HG03039 (cell line): ENCODE measurements around the gene DPYD.

Experiments used
- ATAC-seq: cut with Tn5 transposase; IDR thresholded peaks from one replicate; pipeline ENCODE4 v1.9.1; 2021; ENCODE audit warnings: mild to moderate bottlenecking, moderate library complexity; ENCODE audit not compliant: unreplicated experiment

DPYD gene

GRCh38 chr1:97630948-97631347 lies 289.9 kb downstream of the DPYD start:
- ATAC-seq, result no peak

GRCh38 chr1:97630281-97630680 lies 290.6 kb downstream of the DPYD start:
- ATAC-seq, result no peak

DNA sequence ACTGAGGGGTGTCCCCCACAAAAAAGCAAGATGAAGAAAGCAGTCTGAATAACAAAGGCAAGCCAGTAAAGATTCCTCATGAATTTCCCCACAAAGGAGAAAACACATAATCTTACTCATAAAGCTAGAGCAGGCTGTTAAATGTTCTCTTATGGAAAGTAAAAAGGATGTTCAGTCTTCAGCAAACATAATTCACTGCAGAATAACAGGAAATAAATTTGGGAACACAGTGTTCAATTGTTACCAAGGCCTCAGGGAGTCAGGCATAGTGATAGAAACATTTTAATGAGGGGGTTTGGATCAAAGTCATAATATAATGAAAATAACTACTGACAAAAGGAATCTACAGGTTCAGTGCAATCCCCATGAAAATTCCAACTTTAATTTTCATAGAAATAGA lies 297.6 kb downstream of the DPYD start:
- no peak for ATAC-seq

DNA sequence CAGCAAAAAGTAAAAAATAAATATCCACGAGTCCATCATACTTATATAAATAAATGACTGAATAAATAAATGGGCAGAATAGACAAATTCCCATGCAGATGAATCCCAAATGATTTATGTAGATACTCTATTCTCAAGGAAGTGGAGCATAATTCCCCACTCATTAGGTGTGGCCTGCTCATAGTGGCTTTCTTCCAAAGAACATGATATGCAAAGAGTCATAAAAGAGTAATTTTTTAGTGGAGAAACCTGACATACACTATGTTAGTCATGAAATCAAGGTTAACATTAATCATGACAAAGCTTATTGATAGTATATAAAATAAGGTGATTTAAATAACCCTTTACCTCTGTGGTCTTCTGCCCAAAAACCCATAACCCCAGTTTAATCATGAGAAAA lies 298.9 kb downstream of the DPYD start:
- no peak for ATAC-seq

- no peak for ATAC-seq
Measured at GRCh38 chr1:97619706-97620105, 301.1 kb downstream of the DPYD start.

DNA sequence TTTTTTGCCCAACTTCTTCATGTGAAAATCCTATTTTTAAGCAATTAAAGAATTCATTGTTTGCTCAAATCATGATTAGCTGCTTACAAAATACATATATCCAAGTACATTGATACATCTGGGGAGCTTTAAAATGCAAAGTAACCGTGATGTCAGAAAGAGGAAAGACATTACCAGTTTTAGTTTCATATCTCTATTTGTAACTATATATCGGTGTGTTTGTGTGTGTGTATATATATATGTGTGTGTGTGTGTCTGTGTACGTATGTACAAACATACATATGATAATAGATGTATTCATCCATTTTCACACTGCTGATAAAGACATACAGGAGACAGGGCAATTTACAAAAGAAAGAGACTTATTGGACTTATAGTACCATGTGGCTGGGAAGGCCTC lies 310.1 kb downstream of the DPYD start:
- ATAC-seq, result no peak

DNA sequence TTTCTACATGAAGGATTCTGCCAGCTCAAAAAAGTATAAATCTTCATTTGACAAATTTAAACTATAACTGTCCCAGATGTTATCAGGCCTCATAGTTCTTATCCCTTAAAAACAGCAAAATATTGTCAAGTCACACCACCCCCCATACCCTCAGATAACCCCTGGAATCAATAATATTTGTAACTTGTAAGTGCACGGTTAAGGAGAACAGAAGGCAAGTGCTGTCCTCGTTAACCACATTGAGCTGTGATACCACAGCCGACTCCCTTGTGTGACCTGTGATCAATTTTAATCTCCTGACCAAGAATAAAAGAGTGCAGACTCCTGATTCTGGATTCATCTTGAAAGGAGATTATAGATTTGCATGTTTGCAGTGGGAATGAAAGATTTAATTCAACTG lies 310.7 kb downstream of the DPYD start:
- ATAC-seq, result no peak

DNA sequence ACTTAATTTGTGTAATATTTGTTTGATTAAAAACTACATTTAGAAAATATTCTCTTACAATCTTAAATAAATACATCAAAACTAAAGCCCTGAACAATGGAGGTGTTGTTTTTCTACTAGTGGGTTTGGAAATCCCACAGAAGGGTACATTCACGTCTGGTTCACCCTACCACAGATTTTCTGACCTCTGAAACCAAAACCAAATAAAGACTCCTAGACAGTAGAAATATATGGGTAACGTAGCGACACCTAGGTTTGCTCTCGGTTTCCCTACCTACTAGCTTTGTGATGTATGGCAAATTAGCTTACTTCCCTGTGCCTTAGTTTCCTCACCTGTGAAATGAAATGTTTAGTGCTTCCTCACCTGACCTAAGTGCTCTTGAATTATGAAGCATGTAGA lies 312.6 kb downstream of the DPYD start:
- no peak for ATAC-seq

DNA sequence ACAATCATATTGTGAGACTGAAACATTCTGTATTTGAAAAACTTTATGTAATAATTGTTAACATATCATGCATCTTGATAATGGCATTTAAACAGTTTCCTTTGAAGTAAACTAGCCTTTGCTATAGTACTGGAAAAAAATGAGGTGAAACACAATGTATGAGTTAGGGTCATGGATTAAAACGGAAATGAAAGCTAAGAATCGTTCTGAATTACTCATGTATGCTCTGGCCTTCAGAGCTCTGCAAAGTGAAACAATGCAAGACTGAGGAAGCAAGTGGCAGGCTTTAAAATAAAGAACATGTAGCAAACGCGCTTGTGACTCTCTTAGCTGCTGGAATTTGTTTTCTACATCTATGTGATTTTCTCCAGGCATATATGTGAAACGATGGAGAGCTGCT lies 317.1 kb downstream of the DPYD start:
- ATAC-seq, result no peak

GRCh38 chr1:97603218-97603617 lies 317.6 kb downstream of the DPYD start:
- no peak for ATAC-seq

DNA sequence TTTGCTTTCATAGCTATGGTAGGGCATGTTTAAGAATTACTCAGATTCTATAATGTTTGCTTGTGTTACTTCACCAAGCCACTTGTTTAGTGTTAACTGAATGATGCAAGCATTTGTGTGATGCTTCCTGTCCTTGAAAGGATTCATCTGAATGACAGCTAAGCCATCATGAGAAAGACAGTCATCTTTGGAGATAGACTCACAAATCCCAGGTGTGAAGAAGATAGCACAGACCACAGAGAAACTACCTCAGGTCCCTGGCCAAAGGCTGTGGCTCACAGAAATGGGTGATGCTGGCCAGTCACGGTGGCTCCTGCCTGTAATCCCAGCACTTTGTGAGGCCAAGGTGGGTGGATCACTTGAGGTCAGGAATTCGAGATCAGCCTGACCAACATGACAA lies 321.4 kb downstream of the DPYD start:
- no peak for ATAC-seq

- no peak for ATAC-seq
Measured at GRCh38 chr1:97593192-97593591, 327.6 kb downstream of the DPYD start.

DNA sequence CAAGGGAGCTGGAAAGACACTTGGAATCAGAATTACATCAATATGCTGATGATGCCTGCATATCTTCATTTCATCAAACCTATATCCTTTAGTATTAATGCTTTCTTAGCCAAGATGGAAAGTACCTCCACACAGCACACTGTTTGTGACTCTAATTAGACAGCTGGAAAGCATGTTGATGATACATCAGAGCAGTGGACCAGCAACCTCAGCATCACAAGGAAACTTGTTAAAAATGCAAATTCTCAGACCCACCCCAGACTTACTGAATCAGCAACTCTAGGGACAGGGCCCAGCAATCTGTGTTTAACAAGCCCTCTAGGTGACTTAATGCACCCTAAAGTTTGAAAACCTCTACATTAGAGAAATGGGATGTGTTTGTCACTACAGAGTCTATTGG lies 332.1 kb downstream of the DPYD start:
- no peak for ATAC-seq

- no peak for ATAC-seq
Measured at GRCh38 chr1:97581614-97582051, 339.2 kb downstream of the DPYD start.

- no peak for ATAC-seq
Measured at GRCh38 chr1:97577613-97578012, 343.2 kb downstream of the DPYD start.

DNA sequence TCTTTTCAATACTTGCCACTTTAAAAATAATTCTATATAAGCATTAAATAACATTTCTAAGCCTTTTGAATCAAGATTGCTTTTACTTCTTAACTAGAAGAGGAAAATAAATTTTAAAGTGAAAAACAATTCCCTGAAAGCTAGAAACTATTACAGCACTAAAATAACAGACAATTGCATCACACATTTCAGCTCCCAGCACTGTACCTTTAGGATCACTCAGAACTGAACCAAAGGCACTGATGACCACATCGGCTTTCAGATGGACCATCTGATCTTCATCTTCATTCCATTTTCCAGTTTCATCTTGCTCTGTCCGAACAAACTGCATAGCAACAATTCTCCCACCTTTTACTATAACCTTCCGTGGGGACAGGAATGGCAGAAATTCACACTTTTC lies 347.3 kb downstream of the DPYD start:
- no peak for ATAC-seq

GRCh38 chr1:97572561-97572960 lies 348.3 kb downstream of the DPYD start:
- ATAC-seq, result no peak

DNA sequence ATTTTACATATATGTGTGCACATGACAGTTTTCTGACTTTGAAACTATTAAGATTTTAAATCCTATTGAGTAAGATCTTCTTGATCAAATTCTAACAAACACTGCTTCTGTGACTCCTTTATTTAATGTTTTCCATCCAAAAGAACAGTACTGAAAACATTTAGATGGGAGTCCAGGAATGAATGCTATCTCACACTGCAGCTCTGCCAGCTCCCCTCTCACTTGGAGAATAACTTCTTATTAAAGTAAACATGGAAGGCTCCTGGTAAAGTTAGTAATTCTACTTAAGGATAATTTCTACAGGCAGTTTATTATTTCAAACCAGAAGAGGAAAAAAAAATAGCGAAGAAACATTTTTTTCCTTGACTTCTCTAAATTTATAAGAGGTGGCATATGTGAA lies 349.1 kb downstream of the DPYD start:
- ATAC-seq, result no peak

DNA sequence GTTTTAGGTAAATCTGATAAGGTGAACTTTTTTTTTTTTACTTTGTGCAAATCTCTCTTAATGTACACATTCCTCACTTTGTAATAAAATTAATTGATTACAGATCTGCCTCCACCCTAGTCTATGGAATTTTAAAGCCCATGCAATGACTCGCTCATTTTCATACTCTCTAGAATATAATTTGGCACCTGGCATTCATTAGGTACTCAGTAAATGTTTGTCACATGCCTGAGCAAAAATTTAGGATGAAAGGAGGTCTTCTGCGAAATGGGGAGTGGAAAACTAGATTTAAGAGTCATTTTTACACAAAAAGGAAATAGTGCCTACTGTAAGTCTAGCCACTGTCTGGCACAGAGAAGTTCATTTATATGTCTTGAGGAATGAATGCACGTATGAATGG lies 350.1 kb downstream of the DPYD start:
- no peak for ATAC-seq

GRCh38 chr1:97567000-97567749 lies 353.7 kb downstream of the DPYD start:
- no peak for ATAC-seq

GRCh38 chr1:97565886-97566285 lies 354.9 kb downstream of the DPYD start:
- no peak for ATAC-seq

GRCh38 chr1:97563926-97564325 lies 356.9 kb downstream of the DPYD start:
- ATAC-seq, result no peak

DNA sequence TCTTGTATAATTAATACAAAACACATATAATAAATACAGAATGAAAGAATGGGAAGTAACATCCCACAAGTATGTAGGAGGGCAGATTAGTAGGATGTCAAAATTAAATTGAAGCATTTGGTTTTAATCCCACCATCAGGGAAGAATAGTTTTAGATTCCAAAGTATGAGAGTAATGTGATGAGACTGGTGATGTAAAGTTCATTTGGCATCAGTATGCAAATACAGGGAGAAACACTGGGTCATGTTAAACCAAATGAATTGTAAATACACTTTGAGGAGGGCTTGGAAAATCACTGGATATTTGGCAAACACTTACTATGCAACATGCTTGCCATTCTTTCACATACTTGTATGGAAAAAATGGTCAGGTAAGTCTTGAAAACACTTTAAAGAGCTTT lies 358.8 kb downstream of the DPYD start:
- ATAC-seq, result no peak
